T-helper 2 cell treated with Interferon-gamma antibody and Interleukin-4, amounts not matched to agents 5 μg/mL and 100 μg/mL, for 36 hours (primary cell): Measurements from ENCODE around the gene FTCD.

Experiments used
- DNase-seq: peaks from one replicate; pipeline ENCODE4 v3.0.0; 2021; ENCODE audit warnings: low spot score
- H3K27ac Mint-ChIP-seq: one replicate; pipeline ENCODE4 v1.8.0; 2021; ENCODE audit warnings: mild to moderate bottlenecking, mixed read lengths
- H3K27me3 Mint-ChIP-seq: one replicate; pipeline ENCODE4 v1.8.0; 2021; ENCODE audit warnings: low read depth, mixed read lengths
- H3K36me3 Mint-ChIP-seq: one replicate; pipeline ENCODE4 v1.8.0; 2021; ENCODE audit warnings: low read depth, mixed read lengths
- H3K4me1 Mint-ChIP-seq: one replicate; pipeline ENCODE4 v1.8.0; 2021; ENCODE audit warnings: low read depth, mixed read lengths
- H3K4me3 Mint-ChIP-seq: one replicate; pipeline ENCODE4 v1.8.0; 2022; ENCODE audit warnings: mild to moderate bottlenecking, moderate library complexity, mixed read lengths
- H3K9me3 Mint-ChIP-seq: one replicate; pipeline ENCODE4 v1.8.0; 2021; ENCODE audit warnings: mixed read lengths

FTCD gene

DNA sequence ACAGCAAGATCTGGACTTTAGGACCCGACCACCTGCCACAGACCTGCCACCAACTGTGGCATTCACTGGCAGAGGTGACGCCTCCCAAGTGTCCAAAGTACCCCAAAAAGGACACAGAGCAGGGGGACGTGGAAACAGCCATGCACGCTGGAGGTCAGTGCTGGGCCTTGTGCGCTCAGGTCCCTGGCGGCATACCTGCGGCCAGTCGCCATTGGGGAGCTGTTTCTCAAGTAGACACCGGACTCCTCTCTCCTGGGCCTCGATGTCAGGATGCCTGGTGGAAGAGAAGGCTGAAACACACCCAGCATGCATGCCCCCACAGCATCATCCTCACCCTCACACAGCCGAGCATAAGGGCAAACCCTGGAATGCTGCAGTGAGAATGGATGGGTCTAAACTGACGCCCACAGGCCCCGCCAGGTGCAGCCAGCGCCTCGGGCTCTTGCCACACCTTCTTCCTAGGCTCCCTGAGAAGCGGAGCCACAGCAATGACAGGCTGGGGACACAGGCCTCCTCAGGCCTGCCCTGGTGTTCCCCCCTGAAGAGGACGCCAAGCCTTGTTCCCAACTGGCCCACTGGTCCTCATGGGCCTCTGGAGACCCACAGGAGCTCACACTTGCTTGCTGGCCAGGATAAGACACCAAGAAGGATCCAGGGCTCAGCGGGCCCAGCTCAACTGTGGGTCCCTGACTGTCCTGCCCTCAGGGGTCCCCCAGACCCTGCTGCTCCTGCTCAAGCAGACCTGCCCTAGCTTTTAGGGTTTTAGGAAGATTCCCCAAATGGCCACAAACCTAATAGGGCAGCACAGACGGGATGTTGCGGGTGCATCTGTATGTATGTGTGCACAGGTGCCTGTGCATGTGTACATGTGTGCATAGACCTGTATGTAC is 36.6 kb upstream of the FTCD start:
- no peaks in the 10 kb centered on the region for H3K9me3 Mint-ChIP-seq

DNA sequence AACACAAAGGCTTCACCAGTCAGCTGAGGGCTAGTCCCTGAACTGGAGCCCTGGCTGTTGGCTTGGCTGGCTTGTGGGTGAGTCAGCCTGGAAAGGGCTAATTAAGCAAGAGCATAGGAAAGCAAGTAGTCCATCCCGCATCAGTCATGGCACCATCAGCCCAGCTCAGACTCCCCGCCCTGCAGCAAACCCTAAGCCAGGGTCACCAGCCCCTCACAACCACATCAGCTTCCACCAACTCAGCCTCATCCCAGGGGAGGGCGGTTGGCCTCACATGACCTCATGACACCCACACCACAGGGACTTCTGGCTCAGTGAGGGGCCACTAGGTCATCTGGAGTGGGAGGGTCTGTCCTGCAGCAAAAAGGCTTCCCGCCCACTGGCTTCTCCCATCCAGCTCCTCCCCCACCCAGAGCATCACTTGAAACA is 35.9 kb upstream of the FTCD start:
- Mint-ChIP-seq H3K9me3 (no peaks in the 10 kb centered on the region), H3K27ac (no peak overlapping the region), H3K4me3 (no peak overlapping the region), H3K4me1 (no peaks in the 10 kb centered on the region), H3K36me3 (peaks cover 16% of the 10 kb centered on the region), H3K27me3 (no peaks in the 10 kb centered on the region)
- no peak for DNase-seq

More for the DNA sequence above, 36.6 kb upstream of the FTCD start:
- DNase-seq: no peak
- Mint-ChIP-seq H3K4me3 (no peak overlapping the region), H3K27ac (no peak overlapping the region), H3K36me3 (peaks cover 18% of the 10 kb centered on the region), H3K27me3 (no peaks in the 10 kb centered on the region), H3K4me1 (no peaks in the 10 kb centered on the region)

DNA sequence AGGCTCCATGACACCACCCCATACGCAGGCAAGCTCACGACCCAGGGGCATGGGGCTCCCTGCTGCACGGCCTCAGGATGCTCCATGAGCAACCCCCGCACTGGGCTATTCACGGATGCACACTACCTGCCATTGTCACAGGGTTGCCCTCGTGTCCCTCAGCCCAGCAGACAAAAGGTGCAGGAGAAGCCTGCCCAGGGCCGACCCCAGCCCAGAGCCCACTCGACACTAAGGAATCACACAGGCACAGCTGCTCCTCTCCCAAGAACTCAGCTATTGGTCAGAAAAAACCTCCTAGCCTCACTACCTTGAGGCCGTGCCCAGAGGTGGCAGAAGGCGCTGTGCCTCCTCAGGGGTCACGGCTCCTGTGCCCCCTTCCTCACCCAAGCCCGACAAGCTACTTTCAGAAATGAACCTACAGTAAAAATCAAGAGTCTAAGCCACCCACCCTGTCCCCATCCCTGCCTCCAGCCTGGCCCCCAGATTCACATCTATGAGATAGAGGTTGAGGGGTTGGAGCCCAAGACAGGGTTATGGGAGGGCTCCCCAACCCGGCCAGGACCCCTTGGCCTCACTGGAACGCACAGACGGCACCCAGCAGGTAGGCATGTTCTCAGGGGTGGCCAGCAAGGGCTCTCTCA is 35.2 kb upstream of the FTCD start:
- Mint-ChIP-seq H3K36me3 (peaks cover 16% of the 10 kb centered on the region), H3K4me1 (peaks cover 2% of the 10 kb centered on the region), H3K27ac (no peak overlapping the region), H3K27me3 (no peaks in the 10 kb centered on the region), H3K9me3 (no peaks in the 10 kb centered on the region), H3K4me3 (no peak overlapping the region)
- DNase-seq: no peak

DNA sequence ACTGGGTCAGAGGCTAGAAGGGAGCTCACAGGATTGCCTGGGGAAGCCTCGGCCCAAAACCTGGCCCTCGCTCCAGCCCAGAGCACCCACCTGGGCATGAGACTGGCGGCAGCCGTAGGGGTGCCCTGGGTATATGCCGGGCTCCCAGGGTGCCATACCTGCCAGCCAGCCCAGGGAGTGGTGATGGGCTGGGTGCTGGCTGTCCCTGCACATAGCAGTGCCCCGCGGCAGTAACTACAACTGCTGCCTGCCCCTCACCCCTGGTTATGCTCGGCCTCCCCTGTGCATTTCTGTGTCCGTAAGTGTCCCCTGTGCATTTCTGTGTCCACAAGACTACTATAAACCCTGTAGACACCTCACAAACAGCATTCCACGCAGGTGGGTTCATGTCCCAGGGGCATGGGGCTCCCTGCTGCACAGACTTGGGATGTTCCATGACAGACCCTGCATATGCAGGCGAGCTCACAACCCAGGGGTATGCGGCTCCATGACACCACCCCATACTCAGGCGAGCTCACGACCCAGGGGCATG is 34.6 kb upstream of the FTCD start:
- no peaks in the 10 kb centered on the region for H3K9me3 Mint-ChIP-seq

GRCh38 chr21:46189213-46189958 is 34.0 kb upstream of the FTCD start:
- Mint-ChIP-seq H3K9me3 (no peaks in the 10 kb centered on the region), H3K4me1 (peaks cover 6% of the 10 kb centered on the region), H3K27ac (no peak overlapping the region), H3K36me3 (peaks cover 11% of the 10 kb centered on the region), H3K4me3 (no peak overlapping the region), H3K27me3 (no peaks in the 10 kb centered on the region)
- no peak for DNase-seq

More for the DNA sequence above, 34.6 kb upstream of the FTCD start:
- no peaks in the 10 kb centered on the region for H3K27me3 Mint-ChIP-seq
- H3K4me3 Mint-ChIP-seq: no peak overlapping the region
- no peak for DNase-seq
- peaks cover 5% of the 10 kb centered on the region for H3K4me1 Mint-ChIP-seq
- peaks cover 12% of the 10 kb centered on the region for H3K36me3 Mint-ChIP-seq
- no peak overlapping the region for H3K27ac Mint-ChIP-seq

DNA sequence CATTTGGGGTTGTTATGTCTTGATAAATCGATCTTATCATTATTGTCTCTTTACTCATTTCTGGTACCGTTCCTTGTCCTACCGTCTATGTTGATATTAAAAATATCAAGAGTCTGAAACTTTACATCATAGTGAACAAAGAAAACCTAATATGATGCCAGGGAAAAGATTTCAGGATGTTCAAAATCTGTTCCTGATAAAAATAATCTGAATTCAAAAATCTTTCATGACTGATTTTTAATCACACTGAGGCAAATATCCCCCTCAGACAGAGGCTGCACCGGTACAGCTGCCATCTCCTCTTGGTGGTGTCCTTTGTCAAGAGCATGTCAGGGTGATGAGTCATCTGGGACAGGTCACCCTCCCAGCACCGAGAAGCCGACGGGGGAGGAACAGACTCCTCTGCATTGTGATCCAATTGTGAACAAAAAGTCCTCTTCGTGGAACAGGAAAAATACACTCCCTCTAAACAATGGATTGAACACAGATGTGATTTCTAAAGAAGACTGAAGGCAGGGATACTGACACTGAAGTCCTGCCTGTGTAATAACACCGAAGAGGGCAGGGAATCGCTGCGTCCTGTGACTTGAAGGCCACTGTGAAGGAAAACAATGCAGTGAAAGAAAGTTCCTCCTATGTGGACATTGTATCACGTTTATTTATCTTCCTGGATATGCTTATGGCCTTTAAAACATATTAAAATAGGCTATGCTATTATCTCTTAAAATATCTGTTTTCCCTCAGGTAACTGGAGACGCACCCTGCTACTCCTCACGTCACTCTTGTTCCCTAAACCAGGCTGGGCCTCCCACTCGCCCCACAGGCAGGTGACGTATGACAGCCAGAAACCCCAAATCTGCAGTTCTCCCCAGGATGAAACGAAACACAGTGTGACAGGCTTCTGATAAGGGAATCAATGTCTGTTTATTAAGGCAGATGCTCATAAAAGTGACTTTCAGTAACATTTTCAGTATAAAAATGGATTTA is 33.1 kb upstream of the FTCD start:
- Mint-ChIP-seq H3K27me3 (no peaks in the 10 kb centered on the region), H3K4me3 (no peak overlapping the region), H3K36me3 (peaks cover 3% of the 10 kb centered on the region), H3K4me1 (peaks cover 6% of the 10 kb centered on the region), H3K27ac (no peak overlapping the region), H3K9me3 (no peaks in the 10 kb centered on the region)
- no peak for DNase-seq

DNA sequence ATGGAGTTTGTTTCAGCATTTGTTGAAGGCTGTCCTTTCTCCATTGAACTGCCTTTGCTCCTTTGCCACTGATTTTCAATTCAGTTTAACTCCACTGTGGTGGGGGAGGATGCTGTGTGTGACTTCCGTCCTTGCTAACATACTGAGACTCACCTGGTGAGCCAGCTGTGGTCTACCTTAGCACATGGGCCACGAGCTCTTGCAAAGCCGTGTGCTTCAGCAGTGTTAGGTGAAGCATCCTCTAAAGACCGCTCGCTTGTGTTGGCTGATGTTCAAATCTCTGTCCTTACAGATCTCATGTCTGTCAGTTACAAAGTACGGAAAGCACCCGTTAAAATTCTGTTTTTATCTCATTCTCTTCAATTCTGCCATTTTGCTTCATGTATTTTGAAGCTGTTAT is 32.4 kb upstream of the FTCD start:
- Mint-ChIP-seq H3K9me3 (no peaks in the 10 kb centered on the region), H3K27me3 (no peaks in the 10 kb centered on the region), H3K4me3 (no peak overlapping the region), H3K27ac (no peak overlapping the region), H3K4me1 (peaks cover 6% of the 10 kb centered on the region), H3K36me3 (no peaks in the 10 kb centered on the region)
- no peak for DNase-seq

DNA sequence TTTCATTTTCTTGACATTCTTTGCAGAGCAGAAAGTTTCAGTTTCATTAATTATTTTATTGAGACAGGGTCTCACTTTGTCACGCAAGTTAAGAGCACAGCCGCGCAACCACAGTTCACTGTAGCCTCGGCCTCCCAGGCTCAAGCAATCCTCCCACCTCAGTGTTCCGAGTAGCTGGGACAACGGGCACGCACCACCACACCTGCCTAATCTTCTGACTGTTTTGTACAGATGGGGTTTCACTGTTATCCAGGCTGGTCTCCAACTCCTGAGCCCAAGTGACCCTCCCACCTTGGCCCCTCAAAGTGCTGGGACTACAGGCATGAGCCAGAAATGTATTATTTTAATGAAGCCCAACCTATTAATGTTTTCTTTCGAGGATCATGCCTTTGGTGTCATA is 31.9 kb upstream of the FTCD start:
- Mint-ChIP-seq H3K4me3 (no peak overlapping the region), H3K9me3 (no peaks in the 10 kb centered on the region), H3K4me1 (peaks cover 6% of the 10 kb centered on the region), H3K27ac (no peak overlapping the region), H3K36me3 (no peaks in the 10 kb centered on the region), H3K27me3 (no peaks in the 10 kb centered on the region)
- DNase-seq: no peak

- Mint-ChIP-seq H3K27ac (peak overlapping the region; percentile 61), H3K4me3 (peak overlapping the region; percentile 89), H3K36me3 (no peaks in the 10 kb centered on the region), H3K9me3 (no peaks in the 10 kb centered on the region), H3K27me3 (no peaks in the 10 kb centered on the region), H3K4me1 (peaks cover 6% of the 10 kb centered on the region)
- DNase-seq: no peak
Observed at GRCh38 chr21:46185716-46186115, 30.3 kb upstream of the FTCD start.

GRCh38 chr21:46184625-46185555 is 29.5 kb upstream of the FTCD start:
- no peaks in the 10 kb centered on the region for H3K9me3 Mint-ChIP-seq
- H3K27ac Mint-ChIP-seq: peak overlapping the region; percentile 87
- peak; percentile 78 for DNase-seq
- no peaks in the 10 kb centered on the region for H3K36me3 Mint-ChIP-seq
- H3K4me1 Mint-ChIP-seq: peaks cover 6% of the 10 kb centered on the region
- H3K4me3 Mint-ChIP-seq: peak overlapping the region; percentile 89
- no peaks in the 10 kb centered on the region for H3K27me3 Mint-ChIP-seq

- Mint-ChIP-seq H3K27me3 (no peaks in the 10 kb centered on the region), H3K4me1 (peaks cover 6% of the 10 kb centered on the region), H3K27ac (peak within 1 kb of the TSS; percentile 87), H3K4me3 (peak within 1 kb of the TSS; percentile 89), H3K9me3 (no peaks in the 10 kb centered on the region), H3K36me3 (no peaks in the 10 kb centered on the region)
- no peak for DNase-seq
Observed at GRCh38 chr21:46183910-46184624, 28.7 kb upstream of the FTCD start, which contains the start of gene SPATC1L. SPATC1L (minus strand) TSS chr21:46184459; CDS start chr21:46182816, 1,643 bp downstream.
